Measurements from ENCODE around the gene LDLRAD3.

- no peak for TF ChIP-seq CTCF (IDR thresholded peaks at IDR 0.05)
- TF ChIP-seq POLR2A (IDR thresholded peaks at IDR 0.05), result no peak
Observed at GRCh38 chr11:36074941-36075431, 131.1 kb downstream of the LDLRAD3 start.

Measured in ovary (tissue), 3 donors.